Stimulated activated CD8-positive, alpha-beta memory T cell treated with anti-CD3 and anti-CD28 coated beads, Interleukin-7, amount 100 ng/mL, for 48 hours (primary cell): ENCODE data around the gene LRP3.
A peak's percentile ranks its signal among the peaks of the same experiment; 100 is the strongest.

Source experiments
- DNase-seq, 2 donors: peaks; one replicate each; pipeline ENCODE4 v3.0.0-alpha.2; 2020; ENCODE audit warnings: low read depth in 1 of 2; ENCODE audit errors: extremely low read depth in 1 of 2

Gene LRP3

GRCh38 chr19:33235269-33235995, 41.3 kb downstream of the LRP3 start:
- DNase-seq: peak; percentile 32 to 62

- no peak for DNase-seq
These were observed 41.8 kb downstream of the LRP3 start for GRCh38 chr19:33235996-33236350.

- no peak for DNase-seq
These were observed 42.7 kb downstream of the LRP3 start for GRCh38 chr19:33236696-33237390.

GRCh38 chr19:33238481-33239149, 44.5 kb downstream of the LRP3 start:
- no peak for DNase-seq

GRCh38 chr19:33239223-33239975, 45.3 kb downstream of the LRP3 start:
- DNase-seq: no peak

- DNase-seq: no peak
These were observed 46.1 kb downstream of the LRP3 start for GRCh38 chr19:33240181-33240771.

GRCh38 chr19:33241091-33241529, 47.0 kb downstream of the LRP3 start:
- no peak for DNase-seq

- peak in 1 of 2 donors; percentile 11 for DNase-seq
These were observed 47.5 kb downstream of the LRP3 start for GRCh38 chr19:33241530-33242101.

- DNase-seq: no peak
These were observed 48.0 kb downstream of the LRP3 start for GRCh38 chr19:33242131-33242530.

- no peak for DNase-seq
These were observed 48.8 kb downstream of the LRP3 start for GRCh38 chr19:33242911-33243310.

GRCh38 chr19:33245948-33246708, 52.0 kb downstream of the LRP3 start:
- no peak for DNase-seq

GRCh38 chr19:33246709-33247440, 52.7 kb downstream of the LRP3 start:
- no peak for DNase-seq

- no peak for DNase-seq
These were observed 53.3 kb downstream of the LRP3 start for GRCh38 chr19:33247441-33247819.

- no peak for DNase-seq
These were observed 54.0 kb downstream of the LRP3 start for GRCh38 chr19:33248104-33248503.

- no peak for DNase-seq
These were observed 54.4 kb downstream of the LRP3 start for GRCh38 chr19:33248553-33248953.

- DNase-seq: no peak
These were observed 55.0 kb downstream of the LRP3 start for GRCh38 chr19:33248954-33249613.

- no peak for DNase-seq
These were observed 55.7 kb downstream of the LRP3 start for GRCh38 chr19:33249740-33250366.

GRCh38 chr19:33250500-33250899, 56.4 kb downstream of the LRP3 start:
- no peak for DNase-seq
